Measurements from ENCODE around the gene ACOX3. TPM values are rescaled to one million over a fixed set of nuclear protein-coding genes. Genes with fewer than 3 reads are reported as not detected.

Gene ACOX3
- total and polyA plus RNA-seq, 9 of the 15 experiments (the other 6 are each of a cell fraction or from before 2014, with no cell fraction given): 0.68 to 7.3 (median 3.7) TPM

- no peak for TF ChIP-seq REST (IDR thresholded peaks at IDR 0.05; ENCODE audit: borderline replicate concordance)
- TF ChIP-seq REST (CRISPR knock-in tag; IDR thresholded peaks at IDR 0.05; ENCODE audit: low read depth): no peak
- no peak for TF ChIP-seq KDM4B (IDR thresholded peaks at IDR 0.05; ENCODE audit: borderline replicate concordance in 2 of 2, low read depth in 1 of 2)
- no peak for TF ChIP-seq ZFPM2 (CRISPR knock-in tag; IDR thresholded peaks at IDR 0.05)
- no peak for TF ChIP-seq NFIC (IDR thresholded peaks at IDR 0.05)
- no peak for TF ChIP-seq ZNF584 (CRISPR knock-in tag; IDR thresholded peaks at IDR 0.05; ENCODE audit: low read depth)
- no peak for TF ChIP-seq UBTF (IDR thresholded peaks at IDR 0.05; ENCODE audit: borderline replicate concordance in 1 of 2, low read depth in 2 of 2, low read length in 2 of 2)
- no peak for TF ChIP-seq PHF20 (IDR thresholded peaks at IDR 0.05; ENCODE audit: partially characterized antibody)
- no peak for TF ChIP-seq ILF3 (IDR thresholded peaks at IDR 0.05; ENCODE audit: borderline replicate concordance)
- no peak for TF ChIP-seq ZNF431 (CRISPR knock-in tag; IDR thresholded peaks at IDR 0.05)
- no peak for TF ChIP-seq ZBTB5 (IDR thresholded peaks at IDR 0.05)
- TF ChIP-seq HNRNPLL (IDR thresholded peaks at IDR 0.05; ENCODE audit: low read depth, low read length, poor library complexity, severe bottlenecking): no peak
- TF ChIP-seq GMEB1 (CRISPR knock-in tag; IDR thresholded peaks at IDR 0.05): no peak
- no peak for TF ChIP-seq XRCC4 (IDR thresholded peaks at IDR 0.05; ENCODE audit: extremely low read depth, insufficient read depth, insufficient read length)
Measured at GRCh38 chr4:8439914-8440491, 520 bp downstream of the ACOX3 start (continued).

All from K562 (cell line).